Measurements from ENCODE around the gene KRT9. TPM values are rescaled to one million over a fixed set of nuclear protein-coding genes. Genes with fewer than 3 reads are reported as not detected.

Gene KRT9
- total RNA-seq, 2 experiments from 2014 or later, result not detected

DNA sequence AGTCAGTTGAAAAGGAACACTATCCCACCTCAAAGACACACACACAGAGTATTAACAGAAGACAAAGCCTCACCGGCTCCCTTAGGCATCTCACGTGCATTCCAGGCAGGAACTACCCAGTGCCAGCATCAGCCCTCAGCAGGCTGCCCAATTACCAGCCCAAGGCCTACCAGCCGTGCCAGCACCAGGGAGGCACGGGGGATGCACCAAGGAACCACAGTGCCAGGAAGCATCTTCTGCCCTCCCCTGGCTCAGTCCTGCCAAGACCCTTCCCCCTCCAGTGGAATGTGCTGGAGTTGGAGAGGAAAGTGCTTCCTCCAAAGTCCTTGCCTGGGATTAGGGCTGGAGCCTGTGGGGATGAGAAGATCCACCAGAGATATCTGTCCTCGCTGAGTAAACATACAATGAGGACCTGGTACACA lies 32.8 kb downstream of the KRT9 start:
- ChIA-PET POLR2A (no interaction called here), CTCF (interaction anchor here (2.1 kb wide), 1 partner anchor 10 kb away, joined by 15 read pairs; no protein-coding TSS in a partner anchor)
- no peaks in the 10 kb centered on the region for H3K9me3 Mint-ChIP-seq
- no peaks in the 10 kb centered on the region for H3K4me1 ChIP-seq (ENCODE audit: insufficient read depth, low read length)
- DNase-seq (no peak), ATAC-seq (ENCODE audit: poor library complexity) (no peak)
- no peak overlapping the region for H3K4me3 ChIP-seq (ENCODE audit: low read length)
- TF ChIP-seq, protein P1, sequence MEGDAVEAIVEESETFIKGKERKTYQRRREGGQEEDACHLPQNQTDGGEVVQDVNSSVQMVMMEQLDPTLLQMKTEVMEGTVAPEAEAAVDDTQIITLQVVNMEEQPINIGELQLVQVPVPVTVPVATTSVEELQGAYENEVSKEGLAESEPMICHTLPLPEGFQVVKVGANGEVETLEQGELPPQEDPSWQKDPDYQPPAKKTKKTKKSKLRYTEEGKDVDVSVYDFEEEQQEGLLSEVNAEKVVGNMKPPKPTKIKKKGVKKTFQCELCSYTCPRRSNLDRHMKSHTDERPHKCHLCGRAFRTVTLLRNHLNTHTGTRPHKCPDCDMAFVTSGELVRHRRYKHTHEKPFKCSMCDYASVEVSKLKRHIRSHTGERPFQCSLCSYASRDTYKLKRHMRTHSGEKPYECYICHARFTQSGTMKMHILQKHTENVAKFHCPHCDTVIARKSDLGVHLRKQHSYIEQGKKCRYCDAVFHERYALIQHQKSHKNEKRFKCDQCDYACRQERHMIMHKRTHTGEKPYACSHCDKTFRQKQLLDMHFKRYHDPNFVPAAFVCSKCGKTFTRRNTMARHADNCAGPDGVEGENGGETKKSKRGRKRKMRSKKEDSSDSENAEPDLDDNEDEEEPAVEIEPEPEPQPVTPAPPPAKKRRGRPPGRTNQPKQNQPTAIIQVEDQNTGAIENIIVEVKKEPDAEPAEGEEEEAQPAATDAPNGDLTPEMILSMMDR (IDR thresholded peaks at IDR 0.05), result no peak
- no peaks in the 10 kb centered on the region for H3K36me3 Mint-ChIP-seq (ENCODE audit: low read depth)
- no peaks in the 10 kb centered on the region for H3K4me1 Mint-ChIP-seq (ENCODE audit: low read depth)
- H3K27ac ChIP-seq (ENCODE audit: low read depth in 1 of 2, low read length in 2 of 2), result no peak overlapping the region
- H3K9me3 ChIP-seq (ENCODE audit: control insufficient read depth in 1 of 2, insufficient read depth in 1 of 2, low read length in 2 of 2), result no peaks in the 10 kb centered on the region
- H3K36me3 ChIP-seq (ENCODE audit: insufficient read depth, low read length), result no peaks in the 10 kb centered on the region
- intact Hi-C loops (cut with DNase I, micrococcal nuclease), result no loop called here
- no peak overlapping the region for H3K4me3 Mint-ChIP-seq
- H3K27ac Mint-ChIP-seq, result no peak overlapping the region
- H3K27me3 ChIP-seq (ENCODE audit: control insufficient read depth in 1 of 2, insufficient read depth in 2 of 2, low read length in 2 of 2), result no peaks in the 10 kb centered on the region
- peaks cover 16% of the 10 kb centered on the region for H3K27me3 Mint-ChIP-seq

DNA sequence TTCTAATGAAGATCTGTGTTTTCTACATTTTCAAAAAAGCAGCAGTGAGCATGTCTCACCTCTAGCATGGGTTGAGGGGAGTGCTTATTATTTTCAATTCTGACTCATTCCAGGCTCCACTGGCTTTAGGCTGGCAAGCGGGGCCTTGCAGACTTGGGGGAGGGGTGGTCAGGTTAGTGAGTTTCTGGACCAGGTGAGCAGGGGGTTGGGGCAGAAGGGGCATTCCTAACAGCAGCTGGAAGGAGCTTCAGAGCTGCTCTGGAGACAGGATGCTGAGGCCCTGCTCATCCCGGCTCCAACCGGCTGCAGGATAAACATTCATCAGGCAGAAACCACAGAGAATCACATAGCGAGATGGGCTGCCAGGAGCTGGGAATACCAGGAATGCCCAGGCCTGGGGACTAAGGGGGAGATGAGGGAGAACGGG lies 33.3 kb downstream of the KRT9 start:
- no peak overlapping the region for H3K27ac ChIP-seq (ENCODE audit: low read depth in 1 of 2, low read length in 2 of 2)
- ATAC-seq (ENCODE audit: poor library complexity) (no peak), DNase-seq (no peak)
- H3K4me1 ChIP-seq (ENCODE audit: insufficient read depth, low read length), result no peaks in the 10 kb centered on the region
- Mint-ChIP-seq H3K36me3 (ENCODE audit: low read depth) (no peaks in the 10 kb centered on the region), H3K27ac (no peak overlapping the region), H3K9me3 (no peaks in the 10 kb centered on the region), H3K27me3 (peaks cover 21% of the 10 kb centered on the region), H3K4me3 (no peak overlapping the region), H3K4me1 (ENCODE audit: low read depth) (no peaks in the 10 kb centered on the region)
- TF ChIP-seq, protein P1 (IDR thresholded peaks at IDR 0.05), result no peak
- no peaks in the 10 kb centered on the region for H3K36me3 ChIP-seq (ENCODE audit: insufficient read depth, low read length)
- intact Hi-C loops (cut with DNase I, micrococcal nuclease), result no loop called here
- H3K9me3 ChIP-seq (ENCODE audit: control insufficient read depth in 1 of 2, insufficient read depth in 1 of 2, low read length in 2 of 2), result no peaks in the 10 kb centered on the region
- POLR2A ChIA-PET, result no interaction called here
- no peak overlapping the region for H3K4me3 ChIP-seq (ENCODE audit: low read length)
- H3K27me3 ChIP-seq (ENCODE audit: control insufficient read depth in 1 of 2, insufficient read depth in 2 of 2, low read length in 2 of 2), result no peaks in the 10 kb centered on the region
- CTCF ChIA-PET, result no interaction called here

DNA sequence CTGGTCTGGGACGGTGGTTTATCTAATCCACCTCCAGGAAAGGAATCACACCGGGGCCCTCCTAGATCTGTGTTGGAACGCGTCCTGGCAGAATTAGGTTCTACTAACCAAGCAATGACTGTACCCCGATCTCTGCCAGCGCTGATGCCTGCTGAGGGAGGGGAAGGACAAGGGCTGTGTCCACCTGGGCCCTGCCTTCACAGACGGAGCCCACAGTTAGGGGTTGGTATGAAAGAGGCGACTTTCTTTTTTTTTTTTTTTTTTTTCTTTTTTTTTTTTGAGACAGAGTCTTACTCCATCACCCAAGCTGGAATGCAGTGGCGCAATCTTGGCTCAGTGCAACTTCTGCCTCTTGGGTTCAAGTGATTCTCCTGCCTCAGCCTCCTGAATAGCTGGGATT lies 33.9 kb downstream of the KRT9 start:
- DNase-seq, result no peak

More for the DNA sequence above, 33.9 kb downstream of the KRT9 start:
- TF ChIP-seq, protein P1 (IDR thresholded peaks at IDR 0.05), result no peak
- no peak for ATAC-seq (ENCODE audit: poor library complexity)
- Mint-ChIP-seq H3K27ac (no peak overlapping the region), H3K4me1 (ENCODE audit: low read depth) (no peaks in the 10 kb centered on the region), H3K9me3 (no peaks in the 10 kb centered on the region), H3K27me3 (peaks cover 25% of the 10 kb centered on the region), H3K4me3 (no peak overlapping the region), H3K36me3 (ENCODE audit: low read depth) (no peaks in the 10 kb centered on the region)
- no peaks in the 10 kb centered on the region for H3K4me1 ChIP-seq (ENCODE audit: insufficient read depth, low read length)
- intact Hi-C loops (cut with DNase I, micrococcal nuclease), result no loop called here
- ChIA-PET CTCF (no interaction called here), POLR2A (no interaction called here)
- H3K4me3 ChIP-seq (ENCODE audit: low read length), result no peak overlapping the region
- H3K27ac ChIP-seq (ENCODE audit: low read depth in 1 of 2, low read length in 2 of 2), result no peak overlapping the region
- no peaks in the 10 kb centered on the region for H3K9me3 ChIP-seq (ENCODE audit: control insufficient read depth in 1 of 2, insufficient read depth in 1 of 2, low read length in 2 of 2)
- no peaks in the 10 kb centered on the region for H3K27me3 ChIP-seq (ENCODE audit: control insufficient read depth in 1 of 2, insufficient read depth in 2 of 2, low read length in 2 of 2)
- H3K36me3 ChIP-seq (ENCODE audit: insufficient read depth, low read length), result no peaks in the 10 kb centered on the region
